GM13977 (cell line): Measurements from ENCODE around the gene RNH1.

Experiments used
- DNase-seq: peaks from one replicate; pipeline ENCODE4 v3.0.0; 2012; ENCODE audit warnings: low spot score
- CTCF ChIP-seq: IDR thresholded peaks from 2 replicates; pipeline ENCODE4 v1.5.1; 2012; ENCODE audit warnings: mild to moderate bottlenecking, control low read depth; ENCODE audit not compliant: insufficient read depth; ENCODE audit errors: extremely low read depth, missing control alignments
- in situ Hi-C: fragments of 300-500 bp; cut with MboI; formaldehyde crosslinking; loops from one replicate; pipeline ENCODE4 v1.12.0; 2022; ENCODE audit warnings: low sequenced_read_pairs, low pct_unique_long_range_greater_than_20kb, mixed read lengths, inconsistent platforms; ENCODE audit not compliant: unreplicated experiment

Gene RNH1

GRCh38 chr11:503179-503981, 3.7 kb downstream of the RNH1 start:
- in situ Hi-C loops, result no loop called here
- no peak for TF ChIP-seq CTCF
- DNase-seq, result peak; percentile 72

GRCh38 chr11:502288-503178, 4.5 kb downstream of the RNH1 start:
- in situ Hi-C loops, result no loop called here
- TF ChIP-seq CTCF, result no peak
- DNase-seq, result no peak

GRCh38 chr11:501683-502287, 5.3 kb downstream of the RNH1 start:
- no peak for DNase-seq
- no peak for TF ChIP-seq CTCF
- in situ Hi-C loops, result no loop called here

GRCh38 chr11:501001-501682, 5.9 kb downstream of the RNH1 start:
- no peak for TF ChIP-seq CTCF
- in situ Hi-C loops, result no loop called here

GRCh38 chr11:499201-500076, 7.6 kb downstream of the RNH1 start:
- in situ Hi-C loops, result no loop called here
- DNase-seq, result no peak
- TF ChIP-seq CTCF, result no peak

More at GRCh38 chr11:501001-501682, 5.9 kb downstream of the RNH1 start:
- no peak for DNase-seq
